Measurements from ENCODE around the gene NT5DC3. TPM values are rescaled to one million over a fixed set of nuclear protein-coding genes. Genes with fewer than 3 reads are reported as not detected.

The NT5DC3 gene
- total RNA-seq, 2 experiments from 2014 or later = 4.7 to 7.5 TPM

DNA sequence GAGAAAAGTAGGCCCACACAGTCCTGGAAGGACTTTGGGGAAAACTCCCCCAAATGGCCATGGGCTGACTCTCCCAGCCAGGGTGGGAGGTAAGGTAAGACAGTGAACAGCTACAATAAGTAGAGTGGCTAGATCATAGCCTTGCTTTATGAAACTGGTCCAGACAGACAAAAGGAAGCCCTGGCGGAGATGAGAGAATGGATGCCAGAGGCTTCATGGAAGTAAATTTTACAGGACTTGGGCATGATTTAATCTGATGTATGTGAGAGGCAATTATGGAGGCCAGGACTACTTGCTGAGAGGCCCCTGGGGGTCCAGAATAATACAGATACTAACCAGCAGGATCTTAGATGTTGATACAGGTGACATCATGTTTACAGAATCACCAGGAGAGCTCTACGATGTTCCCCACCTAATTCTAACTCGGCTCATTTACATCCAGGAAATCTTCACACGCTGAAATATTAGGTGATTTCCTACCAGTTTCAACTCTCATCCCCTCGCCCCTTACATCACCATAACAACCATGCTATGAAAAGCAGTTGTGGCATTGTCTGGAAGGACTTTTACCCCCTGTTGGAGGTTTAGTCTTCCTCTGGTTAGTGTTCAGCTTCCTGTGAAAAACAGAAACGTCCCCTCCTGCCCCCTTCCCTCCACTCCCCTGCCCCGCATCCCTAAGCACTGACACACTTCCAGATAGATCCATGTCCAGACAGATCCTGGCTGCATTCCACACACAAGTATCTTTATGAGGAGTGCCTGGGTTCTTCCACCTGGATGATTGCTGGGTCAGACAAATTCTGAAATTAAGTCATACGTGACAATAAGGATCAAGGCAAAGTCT lies 39.5 kb upstream of the NT5DC3 start:
- BruUV-seq (replicated peaks) = no TSS peak
- TF ChIP-seq EZH2phosphoT487 (IDR thresholded peaks at IDR 0.05; ENCODE audit: borderline replicate concordance, low read depth, low read length) = no peak
- TF ChIP-seq, protein P1, sequence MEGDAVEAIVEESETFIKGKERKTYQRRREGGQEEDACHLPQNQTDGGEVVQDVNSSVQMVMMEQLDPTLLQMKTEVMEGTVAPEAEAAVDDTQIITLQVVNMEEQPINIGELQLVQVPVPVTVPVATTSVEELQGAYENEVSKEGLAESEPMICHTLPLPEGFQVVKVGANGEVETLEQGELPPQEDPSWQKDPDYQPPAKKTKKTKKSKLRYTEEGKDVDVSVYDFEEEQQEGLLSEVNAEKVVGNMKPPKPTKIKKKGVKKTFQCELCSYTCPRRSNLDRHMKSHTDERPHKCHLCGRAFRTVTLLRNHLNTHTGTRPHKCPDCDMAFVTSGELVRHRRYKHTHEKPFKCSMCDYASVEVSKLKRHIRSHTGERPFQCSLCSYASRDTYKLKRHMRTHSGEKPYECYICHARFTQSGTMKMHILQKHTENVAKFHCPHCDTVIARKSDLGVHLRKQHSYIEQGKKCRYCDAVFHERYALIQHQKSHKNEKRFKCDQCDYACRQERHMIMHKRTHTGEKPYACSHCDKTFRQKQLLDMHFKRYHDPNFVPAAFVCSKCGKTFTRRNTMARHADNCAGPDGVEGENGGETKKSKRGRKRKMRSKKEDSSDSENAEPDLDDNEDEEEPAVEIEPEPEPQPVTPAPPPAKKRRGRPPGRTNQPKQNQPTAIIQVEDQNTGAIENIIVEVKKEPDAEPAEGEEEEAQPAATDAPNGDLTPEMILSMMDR (conservative IDR thresholded peaks at IDR 0.05; ENCODE audit: low read length) = no peak
- Histone ChIP-seq H3K4me1 (ENCODE audit: insufficient read depth, low read length, poor library complexity, severe bottlenecking) (peaks cover 17% of the 10 kb centered on the region), H3K4me3 (ENCODE audit: low read depth, low read length, poor library complexity, severe bottlenecking) (no peak overlapping the region), H3K27ac (ENCODE audit: low read depth, low read length, poor library complexity, severe bottlenecking) (no peak overlapping the region), H4K20me1 (ENCODE audit: insufficient read depth, low read length) (no peaks in the 10 kb centered on the region), H3K4me2 (ENCODE audit: low read length) (peak overlapping the region; percentile 27), H3K36me3 (ENCODE audit: insufficient read depth, low read length) (no peaks in the 10 kb centered on the region), H3K9me3 (ENCODE audit: low read length) (no peaks in the 10 kb centered on the region), H2AFZ (ENCODE audit: low read length) (no peak overlapping the region), H3K79me2 (ENCODE audit: insufficient read depth, low read depth, low read length) (no peaks in the 10 kb centered on the region), H3K9me2 (ENCODE audit: insufficient read depth, low read length) (no peaks in the 10 kb centered on the region)
- intact Hi-C loops (cut with micrococcal nuclease; ENCODE audit: unreplicated experiment) = loop anchor here (10.0 kb wide), 1 partner anchor 474 kb away; no protein-coding TSS in a partner anchor
- ChIA-PET POLR2A (interaction anchor here (0.6 kb wide), 1 partner anchor 230 kb away, joined by 3 read pairs; no protein-coding TSS in a partner anchor), CTCF (ENCODE audit: unreplicated experiment) (no interaction called here)
- DNase-seq (ENCODE audit: low spot score) = no peak

- POLR2A ChIA-PET = no interaction called here
Measured at GRCh38 chr12:103879878-103880277, 38.8 kb upstream of the NT5DC3 start.

More at GRCh38 chr12:103879878-103880277, 38.8 kb upstream of the NT5DC3 start:
- H3K79me2 ChIP-seq (ENCODE audit: insufficient read depth, low read depth, low read length) = no peaks in the 10 kb centered on the region
- no peak overlapping the region for H3K4me3 ChIP-seq (ENCODE audit: low read depth, low read length, poor library complexity, severe bottlenecking)
- CTCF ChIA-PET (ENCODE audit: unreplicated experiment) = no interaction called here
- no peak overlapping the region for H3K27ac ChIP-seq (ENCODE audit: low read depth, low read length, poor library complexity, severe bottlenecking)
- no peaks in the 10 kb centered on the region for H3K9me3 ChIP-seq (ENCODE audit: low read length)
- intact Hi-C loops (cut with micrococcal nuclease; ENCODE audit: unreplicated experiment) = loop anchor here (10.0 kb wide), 2 partner anchors 305 to 475 kb away; no protein-coding TSS in a partner anchor
- no TSS peak for BruUV-seq (replicated peaks)
- no peak for TF ChIP-seq EZH2phosphoT487 (IDR thresholded peaks at IDR 0.05; ENCODE audit: borderline replicate concordance, low read depth, low read length)
- TF ChIP-seq, protein P1 (conservative IDR thresholded peaks at IDR 0.05; ENCODE audit: low read length) = no peak
- H3K36me3 ChIP-seq (ENCODE audit: insufficient read depth, low read length) = no peaks in the 10 kb centered on the region
- no peaks in the 10 kb centered on the region for H3K9me2 ChIP-seq (ENCODE audit: insufficient read depth, low read length)
- H3K4me1 ChIP-seq (ENCODE audit: insufficient read depth, low read length, poor library complexity, severe bottlenecking) = peaks cover 17% of the 10 kb centered on the region
- no peaks in the 10 kb centered on the region for H4K20me1 ChIP-seq (ENCODE audit: insufficient read depth, low read length)
- DNase-seq (ENCODE audit: low spot score) = no peak
- no peak overlapping the region for H2AFZ ChIP-seq (ENCODE audit: low read length)
- H3K4me2 ChIP-seq (ENCODE audit: low read length) = no peak overlapping the region

All from OCI-LY7 (cell line).